Measurements from ENCODE around the gene TNRC6C. TPM values are rescaled to one million over a fixed set of nuclear protein-coding genes. Genes with fewer than 3 reads are reported as not detected.
A peak's percentile ranks its signal among the peaks of the same experiment; 100 is the strongest.

The TNRC6C gene
- total and polyA plus RNA-seq, 2 of the 13 experiments (the other 11 are each of a cell fraction or from before 2014, with no cell fraction given), result 0.66 to 4.9 TPM

DNA sequence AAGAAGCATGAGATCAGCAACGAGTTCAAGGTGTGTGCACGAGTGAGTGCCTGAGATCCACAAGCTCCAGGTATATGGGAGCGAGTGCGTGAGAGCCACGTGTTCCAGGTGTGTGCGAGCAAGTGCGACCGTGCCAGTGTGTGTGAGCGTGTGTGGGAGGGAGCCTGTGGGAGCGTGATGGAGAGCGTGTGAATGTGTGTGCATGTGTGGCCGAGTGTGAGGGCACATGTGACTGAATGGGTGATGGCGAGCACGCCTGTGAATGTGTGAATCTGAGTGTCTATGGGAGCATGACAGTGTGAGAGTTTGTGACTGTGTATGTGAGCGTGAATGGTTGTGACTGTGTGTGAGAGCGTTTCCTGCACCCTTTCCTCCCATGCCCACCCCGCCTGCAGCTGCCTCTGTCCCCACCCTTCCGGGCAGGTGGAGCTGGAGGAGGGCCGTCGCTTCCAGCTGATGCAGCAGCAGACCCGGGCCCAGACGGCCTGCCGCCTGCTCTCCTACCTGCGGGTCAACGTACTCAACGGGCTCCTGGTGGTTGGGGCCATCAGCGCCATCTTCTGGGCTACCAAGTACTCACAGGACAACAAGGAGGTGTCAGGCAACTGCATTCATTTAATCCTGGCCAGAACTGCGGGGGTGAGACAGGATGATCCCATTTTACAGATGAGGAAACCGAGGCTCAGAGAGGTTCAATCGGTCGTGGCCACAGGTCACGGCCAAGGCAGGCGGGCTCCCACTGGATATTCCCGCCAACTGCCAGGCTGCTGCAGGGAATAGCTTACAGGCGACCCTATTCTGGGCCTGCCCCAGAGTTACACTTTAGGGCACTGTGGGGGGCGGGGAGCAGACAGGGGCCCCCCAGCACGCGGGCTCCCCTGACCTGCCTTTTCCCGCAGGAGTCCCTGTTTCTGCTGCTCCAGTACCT, 175.7 kb downstream of the TNRC6C start (continued):
- TF ChIP-seq FOXC1 (CRISPR knock-in tag; IDR thresholded peaks at IDR 0.05; ENCODE audit: borderline replicate concordance) (peak; percentile 74; the same call in 1 of the 2 replicates), PHF21A (CRISPR knock-in tag; IDR thresholded peaks at IDR 0.05) (no peak), NFKB2 (CRISPR knock-in tag; IDR thresholded peaks at IDR 0.05; ENCODE audit: borderline replicate concordance) (peak; percentile 62), ZBTB42 (CRISPR knock-in tag; IDR thresholded peaks at IDR 0.05) (no peak), DNMT1 (CRISPR knock-in tag; IDR thresholded peaks at IDR 0.05) (no peak; the same call in 1 of the 2 replicates), SRY (CRISPR knock-in tag; IDR thresholded peaks at IDR 0.05) (no peak), IRX3 (CRISPR knock-in tag; IDR thresholded peaks at IDR 0.05; ENCODE audit: borderline replicate concordance, low read depth) (no peak), NR2C2 (CRISPR knock-in tag; IDR thresholded peaks at IDR 0.05; ENCODE audit: borderline replicate concordance) (peak; percentile 47; the same call in 1 of the 2 replicates), MZF1 (CRISPR knock-in tag; IDR thresholded peaks at IDR 0.05; ENCODE audit: borderline replicate concordance) (no peak), ZNF382 (CRISPR knock-in tag; IDR thresholded peaks at IDR 0.05; ENCODE audit: borderline replicate concordance) (no peak)
- TF ChIP-seq, protein P1, sequence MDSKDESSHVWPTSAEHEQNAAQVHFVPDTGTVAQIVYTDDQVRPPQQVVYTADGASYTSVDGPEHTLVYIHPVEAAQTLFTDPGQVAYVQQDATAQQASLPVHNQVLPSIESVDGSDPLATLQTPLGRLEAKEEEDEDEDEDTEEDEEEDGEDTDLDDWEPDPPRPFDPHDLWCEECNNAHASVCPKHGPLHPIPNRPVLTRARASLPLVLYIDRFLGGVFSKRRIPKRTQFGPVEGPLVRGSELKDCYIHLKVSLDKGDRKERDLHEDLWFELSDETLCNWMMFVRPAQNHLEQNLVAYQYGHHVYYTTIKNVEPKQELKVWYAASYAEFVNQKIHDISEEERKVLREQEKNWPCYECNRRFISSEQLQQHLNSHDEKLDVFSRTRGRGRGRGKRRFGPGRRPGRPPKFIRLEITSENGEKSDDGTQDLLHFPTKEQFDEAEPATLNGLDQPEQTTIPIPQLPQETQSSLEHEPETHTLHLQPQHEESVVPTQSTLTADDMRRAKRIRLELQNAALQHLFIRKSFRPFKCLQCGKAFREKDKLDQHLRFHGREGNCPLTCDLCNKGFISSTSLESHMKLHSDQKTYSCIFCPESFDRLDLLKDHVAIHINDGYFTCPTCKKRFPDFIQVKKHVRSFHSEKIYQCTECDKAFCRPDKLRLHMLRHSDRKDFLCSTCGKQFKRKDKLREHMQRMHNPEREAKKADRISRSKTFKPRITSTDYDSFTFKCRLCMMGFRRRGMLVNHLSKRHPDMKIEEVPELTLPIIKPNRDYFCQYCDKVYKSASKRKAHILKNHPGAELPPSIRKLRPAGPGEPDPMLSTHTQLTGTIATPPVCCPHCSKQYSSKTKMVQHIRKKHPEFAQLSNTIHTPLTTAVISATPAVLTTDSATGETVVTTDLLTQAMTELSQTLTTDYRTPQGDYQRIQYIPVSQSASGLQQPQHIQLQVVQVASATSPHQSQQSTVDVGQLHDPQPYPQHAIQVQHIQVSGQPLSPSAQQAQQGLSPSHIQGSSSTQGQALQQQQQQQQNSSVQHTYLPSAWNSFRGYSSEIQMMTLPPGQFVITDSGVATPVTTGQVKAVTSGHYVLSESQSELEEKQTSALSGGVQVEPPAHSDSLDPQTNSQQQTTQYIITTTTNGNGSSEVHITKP (CRISPR knock-in tag; IDR thresholded peaks at IDR 0.05; ENCODE audit: low read depth), result no peak
- TF ChIP-seq, protein P2, sequence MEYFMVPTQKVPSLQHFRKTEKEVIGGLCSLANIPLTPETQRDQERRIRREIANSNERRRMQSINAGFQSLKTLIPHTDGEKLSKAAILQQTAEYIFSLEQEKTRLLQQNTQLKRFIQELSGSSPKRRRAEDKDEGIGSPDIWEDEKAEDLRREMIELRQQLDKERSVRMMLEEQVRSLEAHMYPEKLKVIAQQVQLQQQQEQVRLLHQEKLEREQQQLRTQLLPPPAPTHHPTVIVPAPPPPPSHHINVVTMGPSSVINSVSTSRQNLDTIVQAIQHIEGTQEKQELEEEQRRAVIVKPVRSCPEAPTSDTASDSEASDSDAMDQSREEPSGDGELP (IDR thresholded peaks at IDR 0.05; ENCODE audit: borderline replicate concordance, low read depth), result peak; percentile 67; the same call in 1 of the 2 replicates
- TF ChIP-seq, protein P3, sequence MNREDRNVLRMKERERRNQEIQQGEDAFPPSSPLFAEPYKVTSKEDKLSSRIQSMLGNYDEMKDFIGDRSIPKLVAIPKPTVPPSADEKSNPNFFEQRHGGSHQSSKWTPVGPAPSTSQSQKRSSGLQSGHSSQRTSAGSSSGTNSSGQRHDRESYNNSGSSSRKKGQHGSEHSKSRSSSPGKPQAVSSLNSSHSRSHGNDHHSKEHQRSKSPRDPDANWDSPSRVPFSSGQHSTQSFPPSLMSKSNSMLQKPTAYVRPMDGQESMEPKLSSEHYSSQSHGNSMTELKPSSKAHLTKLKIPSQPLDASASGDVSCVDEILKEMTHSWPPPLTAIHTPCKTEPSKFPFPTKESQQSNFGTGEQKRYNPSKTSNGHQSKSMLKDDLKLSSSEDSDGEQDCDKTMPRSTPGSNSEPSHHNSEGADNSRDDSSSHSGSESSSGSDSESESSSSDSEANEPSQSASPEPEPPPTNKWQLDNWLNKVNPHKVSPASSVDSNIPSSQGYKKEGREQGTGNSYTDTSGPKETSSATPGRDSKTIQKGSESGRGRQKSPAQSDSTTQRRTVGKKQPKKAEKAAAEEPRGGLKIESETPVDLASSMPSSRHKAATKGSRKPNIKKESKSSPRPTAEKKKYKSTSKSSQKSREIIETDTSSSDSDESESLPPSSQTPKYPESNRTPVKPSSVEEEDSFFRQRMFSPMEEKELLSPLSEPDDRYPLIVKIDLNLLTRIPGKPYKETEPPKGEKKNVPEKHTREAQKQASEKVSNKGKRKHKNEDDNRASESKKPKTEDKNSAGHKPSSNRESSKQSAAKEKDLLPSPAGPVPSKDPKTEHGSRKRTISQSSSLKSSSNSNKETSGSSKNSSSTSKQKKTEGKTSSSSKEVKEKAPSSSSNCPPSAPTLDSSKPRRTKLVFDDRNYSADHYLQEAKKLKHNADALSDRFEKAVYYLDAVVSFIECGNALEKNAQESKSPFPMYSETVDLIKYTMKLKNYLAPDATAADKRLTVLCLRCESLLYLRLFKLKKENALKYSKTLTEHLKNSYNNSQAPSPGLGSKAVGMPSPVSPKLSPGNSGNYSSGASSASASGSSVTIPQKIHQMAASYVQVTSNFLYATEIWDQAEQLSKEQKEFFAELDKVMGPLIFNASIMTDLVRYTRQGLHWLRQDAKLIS (CRISPR knock-in tag; IDR thresholded peaks at IDR 0.05), result no peak
- TF ChIP-seq, protein P4, sequence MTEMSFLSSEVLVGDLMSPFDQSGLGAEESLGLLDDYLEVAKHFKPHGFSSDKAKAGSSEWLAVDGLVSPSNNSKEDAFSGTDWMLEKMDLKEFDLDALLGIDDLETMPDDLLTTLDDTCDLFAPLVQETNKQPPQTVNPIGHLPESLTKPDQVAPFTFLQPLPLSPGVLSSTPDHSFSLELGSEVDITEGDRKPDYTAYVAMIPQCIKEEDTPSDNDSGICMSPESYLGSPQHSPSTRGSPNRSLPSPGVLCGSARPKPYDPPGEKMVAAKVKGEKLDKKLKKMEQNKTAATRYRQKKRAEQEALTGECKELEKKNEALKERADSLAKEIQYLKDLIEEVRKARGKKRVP (CRISPR knock-in tag; IDR thresholded peaks at IDR 0.05), result no peak
- TF ChIP-seq, protein P5, sequence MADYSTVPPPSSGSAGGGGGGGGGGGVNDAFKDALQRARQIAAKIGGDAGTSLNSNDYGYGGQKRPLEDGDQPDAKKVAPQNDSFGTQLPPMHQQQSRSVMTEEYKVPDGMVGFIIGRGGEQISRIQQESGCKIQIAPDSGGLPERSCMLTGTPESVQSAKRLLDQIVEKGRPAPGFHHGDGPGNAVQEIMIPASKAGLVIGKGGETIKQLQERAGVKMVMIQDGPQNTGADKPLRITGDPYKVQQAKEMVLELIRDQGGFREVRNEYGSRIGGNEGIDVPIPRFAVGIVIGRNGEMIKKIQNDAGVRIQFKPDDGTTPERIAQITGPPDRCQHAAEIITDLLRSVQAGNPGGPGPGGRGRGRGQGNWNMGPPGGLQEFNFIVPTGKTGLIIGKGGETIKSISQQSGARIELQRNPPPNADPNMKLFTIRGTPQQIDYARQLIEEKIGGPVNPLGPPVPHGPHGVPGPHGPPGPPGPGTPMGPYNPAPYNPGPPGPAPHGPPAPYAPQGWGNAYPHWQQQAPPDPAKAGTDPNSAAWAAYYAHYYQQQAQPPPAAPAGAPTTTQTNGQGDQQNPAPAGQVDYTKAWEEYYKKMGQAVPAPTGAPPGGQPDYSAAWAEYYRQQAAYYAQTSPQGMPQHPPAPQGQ (CRISPR knock-in tag; IDR thresholded peaks at IDR 0.05; ENCODE audit: borderline replicate concordance), result no peak
